GM12865 (cell line): ENCODE results near the gene CEP350.

ENCODE experiments used
- DNase-seq: peaks from one replicate; pipeline ENCODE4 v3.0.0; 2010; ENCODE audit warnings: low read depth
- H3K4me3 ChIP-seq: 2 replicates; pipeline ENCODE4 v1.5.1; 2011; ENCODE audit warnings: mild to moderate bottlenecking, low read depth, low read length, control low read depth
- TF ChIP-seq, protein P1 (sequence below): IDR thresholded peaks from 2 replicates; pipeline ENCODE4 v1.5.1; 2011; ENCODE audit warnings: low read length, control low read depth, low read depth, inconsistent platforms; ENCODE audit not compliant: insufficient read depth; ENCODE audit errors: missing control alignments

The CEP350 gene

GRCh38 chr1:180026556-180026955 lies 71.9 kb downstream of the CEP350 start:
- DNase-seq: no peak
- TF ChIP-seq, protein P1, sequence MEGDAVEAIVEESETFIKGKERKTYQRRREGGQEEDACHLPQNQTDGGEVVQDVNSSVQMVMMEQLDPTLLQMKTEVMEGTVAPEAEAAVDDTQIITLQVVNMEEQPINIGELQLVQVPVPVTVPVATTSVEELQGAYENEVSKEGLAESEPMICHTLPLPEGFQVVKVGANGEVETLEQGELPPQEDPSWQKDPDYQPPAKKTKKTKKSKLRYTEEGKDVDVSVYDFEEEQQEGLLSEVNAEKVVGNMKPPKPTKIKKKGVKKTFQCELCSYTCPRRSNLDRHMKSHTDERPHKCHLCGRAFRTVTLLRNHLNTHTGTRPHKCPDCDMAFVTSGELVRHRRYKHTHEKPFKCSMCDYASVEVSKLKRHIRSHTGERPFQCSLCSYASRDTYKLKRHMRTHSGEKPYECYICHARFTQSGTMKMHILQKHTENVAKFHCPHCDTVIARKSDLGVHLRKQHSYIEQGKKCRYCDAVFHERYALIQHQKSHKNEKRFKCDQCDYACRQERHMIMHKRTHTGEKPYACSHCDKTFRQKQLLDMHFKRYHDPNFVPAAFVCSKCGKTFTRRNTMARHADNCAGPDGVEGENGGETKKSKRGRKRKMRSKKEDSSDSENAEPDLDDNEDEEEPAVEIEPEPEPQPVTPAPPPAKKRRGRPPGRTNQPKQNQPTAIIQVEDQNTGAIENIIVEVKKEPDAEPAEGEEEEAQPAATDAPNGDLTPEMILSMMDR: no peak
- H3K4me3 ChIP-seq: no peak overlapping the region

- no peak overlapping the region for H3K4me3 ChIP-seq
- DNase-seq: no peak
These were observed 73.4 kb downstream of the CEP350 start for GRCh38 chr1:180027949-180028445.

DNA sequence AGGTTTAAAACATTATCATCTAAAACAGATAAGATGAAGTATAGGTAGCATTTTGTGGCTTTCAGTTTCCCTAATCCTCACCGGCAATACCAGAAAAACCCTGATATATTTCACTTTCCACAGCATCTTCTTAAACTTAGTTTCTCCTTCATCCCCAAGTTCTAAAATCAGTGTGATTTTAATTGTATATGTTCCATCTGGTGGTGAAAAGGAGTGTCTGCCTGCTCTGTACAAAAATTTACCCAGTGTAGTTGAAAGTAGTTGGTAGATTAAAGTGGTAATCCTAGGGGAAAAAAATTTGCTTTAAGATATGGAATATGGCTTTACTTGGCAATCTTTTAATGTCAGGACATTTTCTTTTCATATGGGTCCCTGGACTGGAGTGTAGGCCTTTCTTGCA lies 74.3 kb downstream of the CEP350 start:
- TF ChIP-seq, protein P1: no peak
- DNase-seq: no peak
- H3K4me3 ChIP-seq: no peak overlapping the region

More at GRCh38 chr1:180027949-180028445, 73.4 kb downstream of the CEP350 start:
- TF ChIP-seq, protein P1: no peak

- TF ChIP-seq, protein P1: no peak
- no peak for DNase-seq
- no peak overlapping the region for H3K4me3 ChIP-seq
These were observed 75.0 kb downstream of the CEP350 start for GRCh38 chr1:180029524-180030135.

DNA sequence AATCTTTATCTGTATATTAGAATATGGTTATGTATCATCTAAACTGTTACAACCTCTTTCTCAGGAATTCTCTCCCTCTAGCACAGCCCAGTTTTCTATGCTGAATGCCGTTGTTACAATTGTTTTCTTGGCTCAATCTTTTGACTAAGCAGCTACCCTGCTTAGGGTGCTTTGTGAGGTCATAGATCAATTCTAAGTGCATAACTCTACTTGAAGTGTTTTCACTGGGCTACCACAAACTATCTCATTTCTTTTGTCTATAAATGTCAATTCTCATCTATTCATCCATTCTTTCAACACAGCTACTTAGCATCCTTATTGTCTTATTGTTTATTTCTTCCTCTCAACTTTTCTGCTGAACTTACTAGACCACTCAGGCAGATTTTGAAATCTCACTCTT lies 77.1 kb downstream of the CEP350 start:
- TF ChIP-seq, protein P1: no peak
- H3K4me3 ChIP-seq: no peak overlapping the region
- DNase-seq: no peak

DNA sequence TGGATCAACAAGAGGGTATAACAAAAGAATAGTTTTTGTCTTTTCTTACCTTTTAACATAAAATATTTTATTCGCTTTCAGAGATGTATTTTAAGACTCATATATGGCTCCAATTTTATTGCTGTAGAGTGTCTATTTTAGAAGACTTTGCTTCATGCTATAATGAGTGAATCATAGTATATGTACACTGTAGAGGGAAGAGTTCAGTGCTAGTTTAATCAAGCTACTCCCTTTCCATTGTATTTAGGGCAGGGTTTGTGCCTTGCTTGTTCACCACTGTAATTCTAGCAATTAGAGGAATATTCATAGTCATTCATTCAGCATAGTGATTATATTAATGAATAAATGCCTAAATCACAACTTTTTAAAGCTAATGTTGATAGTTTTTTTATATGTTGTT lies 78.8 kb downstream of the CEP350 start:
- no peak for DNase-seq
- TF ChIP-seq, protein P1: no peak
- no peak overlapping the region for H3K4me3 ChIP-seq

GRCh38 chr1:180040034-180040433 lies 85.4 kb downstream of the CEP350 start:
- H3K4me3 ChIP-seq: no peak overlapping the region
- DNase-seq: no peak
- TF ChIP-seq, protein P1: no peak
